Measurements from ENCODE around the gene PCNX2. TPM values are rescaled to one million over a fixed set of nuclear protein-coding genes. Genes with fewer than 3 reads are reported as not detected.

Gene PCNX2
- total RNA-seq, 2 experiments from 2014 or later: 46.4 to 49.4 TPM

DNA sequence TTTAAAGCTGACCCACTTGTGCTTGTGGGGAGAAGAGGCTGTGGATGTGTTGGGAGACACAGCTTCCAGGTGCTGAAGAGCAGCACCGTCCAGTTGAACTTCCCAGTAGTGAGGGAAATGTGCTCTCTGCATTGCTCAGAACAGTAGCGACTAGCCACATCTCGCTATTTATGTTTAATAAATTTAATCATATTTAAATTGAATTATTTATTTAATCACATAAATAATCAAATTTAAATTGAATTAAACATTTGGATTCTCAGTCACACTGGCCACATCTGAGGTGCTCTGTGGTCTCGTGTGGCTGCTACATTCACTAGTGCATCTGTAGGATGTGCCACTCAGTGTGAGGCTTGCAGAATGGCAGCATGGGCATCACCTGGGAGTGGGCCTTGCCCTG is 325.0 kb downstream of the PCNX2 start:
- POLR2A ChIA-PET: no interaction called here
- ATAC-seq (ENCODE audit: poor library complexity): no peak
- intact Hi-C loops (cut with DNase I, micrococcal nuclease): no loop called here

GRCh38 chr1:232969799-232970198 is 325.7 kb downstream of the PCNX2 start:
- DNase-seq: no peak
- Histone ChIP-seq H3K4me3 (ENCODE audit: low read length) (no peak overlapping the region), H3K4me1 (ENCODE audit: insufficient read depth, low read length) (peaks cover 4% of the 10 kb centered on the region), H3K27me3 (ENCODE audit: control insufficient read depth in 1 of 2, insufficient read depth in 2 of 2, low read length in 2 of 2) (no peaks in the 10 kb centered on the region), H3K36me3 (ENCODE audit: insufficient read depth, low read length) (peaks cover 61% of the 10 kb centered on the region), H3K9me3 (ENCODE audit: control insufficient read depth in 1 of 2, insufficient read depth in 1 of 2, low read length in 2 of 2) (peaks cover 4 to 9% of the 10 kb centered on the region in 2 experiments), H3K27ac (ENCODE audit: low read depth in 1 of 2, low read length in 2 of 2) (no peak overlapping the region)
- no peak for ATAC-seq (ENCODE audit: poor library complexity)
- peaks cover 96% of the 10 kb centered on the region for H3K36me3 Mint-ChIP-seq (ENCODE audit: low read depth)
- ChIA-PET POLR2A (no interaction called here), CTCF (no interaction called here)
- peaks cover 25% of the 10 kb centered on the region for H3K4me1 Mint-ChIP-seq (ENCODE audit: low read depth)
- TF ChIP-seq CTCF (IDR thresholded peaks at IDR 0.05): no peak
- intact Hi-C loops (cut with DNase I, micrococcal nuclease): no loop called here
- H3K4me3 Mint-ChIP-seq: no peak overlapping the region
- H3K27me3 Mint-ChIP-seq: no peaks in the 10 kb centered on the region
- no peak overlapping the region for H3K27ac Mint-ChIP-seq
- H3K9me3 Mint-ChIP-seq: peaks cover 17% of the 10 kb centered on the region

More for the DNA sequence above, 325.0 kb downstream of the PCNX2 start:
- Mint-ChIP-seq H3K27me3 (no peaks in the 10 kb centered on the region), H3K36me3 (ENCODE audit: low read depth) (peaks cover 97% of the 10 kb centered on the region), H3K4me1 (ENCODE audit: low read depth) (peaks cover 18% of the 10 kb centered on the region), H3K9me3 (peaks cover 17% of the 10 kb centered on the region), H3K4me3 (no peak overlapping the region), H3K27ac (no peak overlapping the region)
- DNase-seq: no peak
- Histone ChIP-seq H3K4me1 (ENCODE audit: insufficient read depth, low read length) (peaks cover 1% of the 10 kb centered on the region), H3K27me3 (ENCODE audit: control insufficient read depth in 1 of 2, insufficient read depth in 2 of 2, low read length in 2 of 2) (no peaks in the 10 kb centered on the region), H3K4me3 (ENCODE audit: low read length) (no peak overlapping the region), H3K27ac (ENCODE audit: low read depth in 1 of 2, low read length in 2 of 2) (no peak overlapping the region), H3K36me3 (ENCODE audit: insufficient read depth, low read length) (peaks cover 61% of the 10 kb centered on the region), H3K9me3 (ENCODE audit: control insufficient read depth in 1 of 2, insufficient read depth in 1 of 2, low read length in 2 of 2) (peaks cover 4 to 9% of the 10 kb centered on the region in 2 experiments)
- CTCF ChIA-PET: no interaction called here
- no peak for TF ChIP-seq CTCF (IDR thresholded peaks at IDR 0.05)

GRCh38 chr1:232968965-232969364 is 326.6 kb downstream of the PCNX2 start:
- peaks cover 4 to 7% of the 10 kb centered on the region in 2 experiments for H3K9me3 ChIP-seq (ENCODE audit: control insufficient read depth in 1 of 2, insufficient read depth in 1 of 2, low read length in 2 of 2)
- H3K9me3 Mint-ChIP-seq: peaks cover 14% of the 10 kb centered on the region
- H3K27me3 Mint-ChIP-seq: no peaks in the 10 kb centered on the region
- no peaks in the 10 kb centered on the region for H3K27me3 ChIP-seq (ENCODE audit: control insufficient read depth in 1 of 2, insufficient read depth in 2 of 2, low read length in 2 of 2)
- no peak for ATAC-seq (ENCODE audit: poor library complexity)
- H3K27ac ChIP-seq (ENCODE audit: low read depth in 1 of 2, low read length in 2 of 2): no peak overlapping the region
- ChIA-PET POLR2A (no interaction called here), CTCF (no interaction called here)
- intact Hi-C loops (cut with DNase I, micrococcal nuclease): no loop called here
- no peak for DNase-seq
- H3K4me3 Mint-ChIP-seq: no peak overlapping the region
- H3K4me3 ChIP-seq (ENCODE audit: low read length): no peak overlapping the region
- peaks cover 58% of the 10 kb centered on the region for H3K36me3 ChIP-seq (ENCODE audit: insufficient read depth, low read length)
- TF ChIP-seq CTCF (IDR thresholded peaks at IDR 0.05): no peak
- peaks cover 88% of the 10 kb centered on the region for H3K36me3 Mint-ChIP-seq (ENCODE audit: low read depth)
- peaks cover 4% of the 10 kb centered on the region for H3K4me1 ChIP-seq (ENCODE audit: insufficient read depth, low read length)
- no peak overlapping the region for H3K27ac Mint-ChIP-seq
- peaks cover 25% of the 10 kb centered on the region for H3K4me1 Mint-ChIP-seq (ENCODE audit: low read depth)
